Measurements from ENCODE around the gene LTO1.
A peak's percentile ranks its signal among the peaks of the same experiment; 100 is the strongest.

LTO1 gene

DNA sequence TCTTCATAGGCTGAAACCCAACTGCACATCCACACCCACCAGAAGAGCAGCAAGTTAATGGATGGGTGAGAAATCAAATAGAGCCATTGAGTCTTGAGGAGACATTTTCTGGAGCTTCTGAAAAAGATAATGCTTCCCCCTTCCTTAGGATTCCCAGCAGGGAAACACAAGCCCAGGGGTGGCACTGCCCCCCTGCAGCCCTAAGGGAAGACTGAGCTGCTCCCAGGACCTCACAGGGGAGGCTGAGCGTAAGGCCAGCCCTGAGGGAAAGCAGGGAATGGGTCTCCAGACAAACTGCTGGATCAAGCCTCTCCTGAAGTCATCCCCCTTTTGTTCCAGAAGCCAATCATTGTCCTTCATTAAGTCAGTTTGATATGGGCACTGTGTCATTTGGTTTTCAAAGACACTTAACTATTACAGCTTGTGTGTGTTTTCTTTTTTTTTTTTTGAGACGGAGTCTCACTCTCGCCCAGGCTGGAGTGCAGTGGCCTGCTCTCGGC lies 15.1 kb downstream of the LTO1 start:
- no peaks in the 10 kb centered on the region for H3K9me3 Mint-ChIP-seq

DNA sequence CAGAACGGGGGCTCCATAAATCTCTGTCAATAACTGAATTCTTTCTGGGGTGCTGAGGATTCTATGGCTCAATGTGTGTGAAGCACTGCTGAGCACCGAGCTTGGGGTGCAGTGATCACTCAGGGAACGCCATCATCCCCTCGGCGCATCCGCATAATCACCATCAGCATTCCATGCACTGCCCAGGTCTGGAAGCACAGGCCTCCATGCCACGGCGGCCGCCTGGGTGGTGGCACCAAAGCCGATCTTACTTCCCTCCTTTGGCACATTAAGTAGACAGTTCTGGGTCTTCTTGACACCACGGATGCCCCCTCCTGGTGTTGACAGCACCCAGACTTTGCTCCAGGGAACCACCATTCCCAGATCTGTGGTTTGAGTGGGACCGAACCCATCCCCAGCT lies 15.6 kb downstream of the LTO1 start:
- H3K4me1 Mint-ChIP-seq = no peaks in the 10 kb centered on the region
- no peak overlapping the region for H3K27ac Mint-ChIP-seq
- H3K36me3 Mint-ChIP-seq (ENCODE audit: low read depth) = no peaks in the 10 kb centered on the region
- ATAC-seq = no peak
- DNase-seq = no peak
- H3K9me3 Mint-ChIP-seq = no peaks in the 10 kb centered on the region
- H3K4me3 Mint-ChIP-seq = no peak overlapping the region
- no peaks in the 10 kb centered on the region for H3K27me3 Mint-ChIP-seq

More for the DNA sequence above, 15.1 kb downstream of the LTO1 start:
- H3K27ac Mint-ChIP-seq = no peak overlapping the region
- ATAC-seq (no peak), DNase-seq (no peak)
- H3K27me3 Mint-ChIP-seq = no peaks in the 10 kb centered on the region
- no peaks in the 10 kb centered on the region for H3K4me1 Mint-ChIP-seq
- H3K36me3 Mint-ChIP-seq (ENCODE audit: low read depth) = no peaks in the 10 kb centered on the region
- H3K4me3 Mint-ChIP-seq = no peak overlapping the region

DNA sequence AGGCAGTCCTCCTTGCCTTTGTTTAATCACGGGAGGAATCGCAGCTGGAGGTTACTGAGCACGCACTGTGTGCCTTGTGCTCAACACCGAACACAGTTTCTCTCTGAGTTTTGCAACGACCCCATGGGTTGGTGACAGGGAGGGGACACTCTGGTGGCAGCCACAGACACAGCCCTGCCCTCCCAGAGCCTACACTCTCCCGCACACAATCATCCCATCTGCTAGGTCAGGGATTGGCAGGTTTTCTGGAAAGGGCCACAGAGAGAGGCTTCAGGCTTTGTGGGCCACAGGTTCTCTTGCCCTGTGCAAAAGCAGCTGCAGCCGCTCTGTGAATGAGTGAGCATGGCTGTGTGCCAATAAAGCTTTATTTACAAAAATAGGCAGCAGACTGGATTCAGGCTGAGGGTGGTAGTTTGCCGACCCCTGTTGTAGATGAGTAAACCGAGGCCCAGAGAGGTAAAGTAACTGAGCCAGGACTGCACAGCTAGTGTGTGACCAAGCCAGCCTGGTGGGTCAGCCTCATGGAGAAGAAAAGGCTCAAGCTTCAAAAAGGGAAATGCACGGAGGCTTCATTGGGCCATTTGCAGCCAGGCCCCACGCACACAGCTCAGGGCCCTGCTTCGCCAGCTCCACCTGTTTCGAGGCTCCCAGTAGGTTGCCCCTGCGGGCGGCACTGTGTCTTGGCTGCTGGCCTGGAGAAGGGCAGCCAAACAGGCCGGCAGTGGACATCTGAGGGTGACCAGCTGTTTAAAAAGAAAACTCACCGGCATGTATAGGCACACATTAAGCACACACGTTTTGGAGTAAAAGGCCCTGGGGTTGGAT lies 16.3 kb downstream of the LTO1 start:
- ATAC-seq (no peak), DNase-seq (no peak)
- H3K4me3 Mint-ChIP-seq = no peak overlapping the region
- no peaks in the 10 kb centered on the region for H3K27me3 Mint-ChIP-seq
- no peaks in the 10 kb centered on the region for H3K36me3 Mint-ChIP-seq (ENCODE audit: low read depth)
- H3K9me3 Mint-ChIP-seq = no peaks in the 10 kb centered on the region
- H3K4me1 Mint-ChIP-seq = no peaks in the 10 kb centered on the region
- no peak overlapping the region for H3K27ac Mint-ChIP-seq

DNA sequence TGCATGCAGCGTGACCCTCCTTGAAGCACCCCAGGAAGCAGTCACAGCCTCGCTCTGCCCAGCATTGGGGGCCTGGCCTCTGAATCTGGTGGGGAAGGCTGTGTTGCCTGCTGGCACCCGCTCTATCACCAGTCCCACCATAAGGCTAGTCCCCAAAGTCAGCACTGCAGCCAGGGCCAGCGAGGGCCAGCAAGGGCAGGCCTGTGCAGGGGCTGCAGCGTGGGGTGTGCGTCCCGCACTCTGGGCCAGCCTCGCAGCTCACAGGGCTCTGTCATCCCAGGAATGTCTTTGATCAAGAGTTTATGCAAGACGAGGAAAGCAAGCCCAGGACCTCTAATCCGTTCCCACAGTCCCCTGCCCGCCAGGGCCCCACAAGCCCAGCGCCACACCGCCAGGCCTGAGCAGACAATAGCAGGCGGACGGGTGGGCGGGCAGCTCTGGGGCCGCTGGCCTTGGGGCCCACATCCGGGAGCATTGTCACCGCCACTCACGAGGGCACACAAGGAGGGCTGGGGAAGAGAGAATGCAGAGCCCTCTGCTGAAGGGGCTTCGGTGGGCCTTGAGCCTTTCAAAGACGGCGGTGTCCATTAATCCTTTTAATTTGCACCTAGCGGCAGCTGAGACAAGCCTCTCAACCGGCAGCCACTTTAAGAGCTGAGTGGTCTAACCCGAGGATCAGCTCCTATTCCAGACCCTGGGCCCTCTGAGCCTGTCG lies 17.1 kb downstream of the LTO1 start:
- no peaks in the 10 kb centered on the region for H3K36me3 Mint-ChIP-seq (ENCODE audit: low read depth)
- H3K9me3 Mint-ChIP-seq = no peaks in the 10 kb centered on the region

GRCh38 chr11:69657456-69657910 lies 17.7 kb downstream of the LTO1 start:
- no peak overlapping the region for H3K27ac Mint-ChIP-seq
- H3K4me1 Mint-ChIP-seq = no peaks in the 10 kb centered on the region
- no peak overlapping the region for H3K4me3 Mint-ChIP-seq
- H3K27me3 Mint-ChIP-seq = no peaks in the 10 kb centered on the region
- H3K36me3 Mint-ChIP-seq (ENCODE audit: low read depth) = no peaks in the 10 kb centered on the region
- ATAC-seq (no peak), DNase-seq (no peak)
- no peaks in the 10 kb centered on the region for H3K9me3 Mint-ChIP-seq

More for the DNA sequence above, 17.1 kb downstream of the LTO1 start:
- ATAC-seq (no peak), DNase-seq (no peak)
- no peaks in the 10 kb centered on the region for H3K4me1 Mint-ChIP-seq
- H3K4me3 Mint-ChIP-seq = no peak overlapping the region
- no peak overlapping the region for H3K27ac Mint-ChIP-seq
- H3K27me3 Mint-ChIP-seq = no peaks in the 10 kb centered on the region

DNA sequence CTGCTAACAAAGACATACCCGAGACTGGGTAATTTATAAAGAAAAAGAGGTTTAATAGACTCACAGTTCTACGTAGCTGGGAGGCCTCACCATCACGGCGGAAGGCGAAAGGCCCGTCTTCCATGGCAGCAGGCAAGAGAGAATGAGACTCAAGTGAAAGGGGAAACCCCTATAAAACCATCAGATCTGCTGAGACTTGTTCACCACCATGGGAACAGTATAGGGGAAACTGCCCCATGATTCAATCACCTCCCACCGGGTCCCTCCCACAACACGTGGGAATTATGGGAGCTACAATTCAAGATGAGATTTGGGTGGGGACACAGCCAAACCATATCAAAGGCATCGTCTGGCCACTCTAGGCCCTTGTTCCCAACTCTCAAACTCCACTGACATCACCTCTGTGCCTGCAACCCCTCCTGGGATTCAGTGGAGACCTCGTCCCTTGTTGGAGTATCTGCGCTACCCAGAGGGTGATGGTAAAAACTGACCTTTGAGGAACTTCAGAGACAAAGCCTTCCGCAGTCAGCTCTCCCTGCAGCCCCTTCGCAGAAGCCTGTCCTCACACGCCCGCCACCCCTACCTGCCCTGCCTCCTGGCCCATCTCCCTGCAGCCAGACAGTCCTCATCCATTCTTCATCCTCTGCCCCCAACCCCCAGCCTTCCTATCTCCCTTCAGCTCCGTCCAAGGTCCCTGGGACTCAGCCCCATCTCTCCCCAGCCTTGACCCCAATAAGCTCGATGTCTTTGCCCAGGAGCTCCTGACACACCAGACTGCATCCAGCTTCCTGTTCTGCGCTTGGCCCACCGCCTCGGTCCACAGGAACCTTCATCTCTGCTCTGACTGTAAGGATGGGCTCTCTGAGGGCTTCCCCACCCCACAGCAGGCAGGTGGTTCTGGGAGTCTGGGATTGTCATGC lies 18.4 kb downstream of the LTO1 start:
- no peaks in the 10 kb centered on the region for H3K27me3 Mint-ChIP-seq
- DNase-seq (no peak), ATAC-seq (no peak)
- H3K9me3 Mint-ChIP-seq = no peaks in the 10 kb centered on the region
- no peaks in the 10 kb centered on the region for H3K36me3 Mint-ChIP-seq (ENCODE audit: low read depth)
- H3K27ac Mint-ChIP-seq = no peak overlapping the region
- no peaks in the 10 kb centered on the region for H3K4me1 Mint-ChIP-seq
- no peak overlapping the region for H3K4me3 Mint-ChIP-seq

DNA sequence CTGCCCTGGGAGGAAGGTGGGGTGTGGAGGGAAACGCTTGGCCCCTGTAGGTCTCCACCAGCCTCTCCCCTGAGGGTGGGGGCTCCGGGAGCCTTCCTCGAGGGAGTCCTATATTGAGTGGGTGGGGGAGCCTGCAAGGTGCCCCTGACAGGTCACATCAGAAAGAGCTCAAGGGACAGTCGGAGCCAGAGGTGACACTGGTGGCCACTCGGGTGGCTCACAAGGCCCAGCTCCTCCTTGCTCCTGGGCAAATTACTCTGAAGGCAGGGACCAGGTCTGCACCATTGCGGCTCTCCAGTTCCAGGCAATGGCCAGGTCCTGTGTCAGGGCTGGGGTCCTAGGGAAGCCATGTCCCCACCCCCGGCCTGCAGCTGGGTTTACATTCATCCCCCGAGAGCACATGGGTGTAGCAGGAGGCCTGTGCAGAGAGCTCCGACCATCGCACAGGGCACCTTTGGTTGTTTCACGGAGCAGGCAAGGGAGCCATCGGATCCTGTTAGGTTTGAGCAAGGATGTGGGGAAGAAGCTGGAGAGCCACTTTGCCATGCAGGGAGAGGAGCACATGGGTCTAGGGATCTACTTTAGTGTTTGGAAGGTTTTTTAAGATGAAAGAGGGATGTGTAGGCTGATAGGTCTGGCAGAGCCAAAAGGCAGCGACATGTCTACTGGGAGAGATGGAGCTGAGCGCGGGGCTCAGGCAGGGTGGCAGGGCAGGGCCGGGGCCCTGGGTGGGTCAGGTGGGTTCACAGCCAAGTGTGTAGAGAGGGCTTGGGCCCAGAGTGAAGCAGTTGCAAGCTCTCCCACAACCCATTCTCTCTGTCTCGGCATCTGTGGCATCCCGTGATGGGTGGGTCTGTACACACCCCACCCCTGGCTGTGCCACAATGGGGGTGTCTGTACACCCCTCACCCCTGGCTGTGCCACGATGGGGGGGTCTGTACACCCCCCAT lies 19.4 kb downstream of the LTO1 start:
- H3K9me3 Mint-ChIP-seq = no peaks in the 10 kb centered on the region
- H3K4me3 Mint-ChIP-seq = no peak overlapping the region
- H3K36me3 Mint-ChIP-seq (ENCODE audit: low read depth) = no peaks in the 10 kb centered on the region
- H3K27ac Mint-ChIP-seq = no peak overlapping the region
- H3K27me3 Mint-ChIP-seq = no peaks in the 10 kb centered on the region
- no peaks in the 10 kb centered on the region for H3K4me1 Mint-ChIP-seq
- DNase-seq (no peak), ATAC-seq (peak; percentile 26)

- no peak for ATAC-seq
- no peaks in the 10 kb centered on the region for H3K27me3 Mint-ChIP-seq
- H3K9me3 Mint-ChIP-seq = no peaks in the 10 kb centered on the region
- no peak for DNase-seq
- no peaks in the 10 kb centered on the region for H3K4me1 Mint-ChIP-seq
- H3K36me3 Mint-ChIP-seq (ENCODE audit: low read depth) = no peaks in the 10 kb centered on the region
- no peak overlapping the region for H3K4me3 Mint-ChIP-seq
- H3K27ac Mint-ChIP-seq = no peak overlapping the region
Measured at GRCh38 chr11:69654660-69655478, 20.3 kb downstream of the LTO1 start.

DNA sequence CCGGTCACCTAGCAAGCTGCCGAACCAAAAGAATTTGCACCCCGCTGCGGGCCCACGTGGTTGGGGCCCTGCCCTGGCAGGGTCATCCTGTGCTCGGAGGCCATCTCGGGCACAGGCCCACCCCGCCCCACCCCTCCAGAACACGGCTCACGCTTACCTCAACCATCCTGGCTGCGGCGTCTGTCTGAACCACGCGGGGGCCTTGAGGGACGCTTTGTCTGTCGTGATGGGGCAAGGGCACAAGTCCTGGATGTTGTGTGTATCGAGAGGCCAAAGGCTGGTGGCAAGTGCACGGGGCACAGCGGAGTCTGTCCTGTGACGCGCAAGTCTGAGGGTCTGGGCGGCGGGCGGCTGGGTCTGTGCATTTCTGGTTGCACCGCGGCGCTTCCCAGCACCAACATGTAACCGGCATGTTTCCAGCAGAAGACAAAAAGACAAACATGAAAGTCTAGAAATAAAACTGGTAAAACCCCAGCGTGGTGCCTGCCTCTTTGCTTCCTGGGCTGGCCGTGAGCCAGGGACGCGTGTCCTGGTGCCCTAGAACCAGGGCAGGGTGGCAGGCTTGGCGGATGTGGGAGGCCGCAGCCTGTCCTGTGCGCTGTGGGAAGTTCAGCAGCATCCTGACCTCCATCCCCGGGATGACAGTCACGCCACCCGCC lies 21.0 kb downstream of the LTO1 start:
- H3K9me3 Mint-ChIP-seq = no peaks in the 10 kb centered on the region
- H3K36me3 Mint-ChIP-seq (ENCODE audit: low read depth) = no peaks in the 10 kb centered on the region
- H3K27ac Mint-ChIP-seq = no peak overlapping the region
- no peaks in the 10 kb centered on the region for H3K4me1 Mint-ChIP-seq
- no peaks in the 10 kb centered on the region for H3K27me3 Mint-ChIP-seq
- H3K4me3 Mint-ChIP-seq = no peak overlapping the region
- DNase-seq (no peak), ATAC-seq (no peak)

DNA sequence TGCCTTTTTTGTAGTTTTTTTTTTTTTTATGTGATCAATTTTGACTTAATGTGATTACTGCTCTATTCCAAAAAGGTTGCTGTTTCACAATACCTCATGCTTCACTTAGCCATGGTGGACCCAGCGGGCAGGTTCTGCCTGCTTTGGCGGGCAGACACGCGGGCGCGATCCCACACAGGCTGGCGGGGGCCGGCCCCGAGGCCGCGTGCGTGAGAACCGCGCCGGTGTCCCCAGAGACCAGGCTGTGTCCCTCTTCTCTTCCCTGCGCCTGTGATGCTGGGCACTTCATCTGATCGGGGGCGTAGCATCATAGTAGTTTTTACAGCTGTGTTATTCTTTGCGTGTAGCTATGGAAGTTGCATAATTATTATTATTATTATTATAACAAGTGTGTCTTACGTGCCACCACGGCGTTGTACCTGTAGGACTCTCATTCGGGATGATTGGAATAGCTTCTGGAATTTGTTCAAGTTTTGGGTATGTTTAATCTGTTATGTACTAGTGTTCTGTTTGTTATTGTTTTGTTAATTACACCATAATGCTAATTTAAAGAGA lies 21.7 kb downstream of the LTO1 start:
- Mint-ChIP-seq H3K36me3 (ENCODE audit: low read depth) (no peaks in the 10 kb centered on the region), H3K4me3 (no peak overlapping the region), H3K9me3 (no peaks in the 10 kb centered on the region), H3K4me1 (no peaks in the 10 kb centered on the region), H3K27me3 (no peaks in the 10 kb centered on the region), H3K27ac (no peak overlapping the region)
- ATAC-seq (no peak), DNase-seq (no peak)

GRCh38 chr11:69652999-69653398 lies 22.2 kb downstream of the LTO1 start:
- Mint-ChIP-seq H3K4me1 (no peaks in the 10 kb centered on the region), H3K36me3 (ENCODE audit: low read depth) (no peaks in the 10 kb centered on the region), H3K9me3 (no peaks in the 10 kb centered on the region), H3K27me3 (no peaks in the 10 kb centered on the region), H3K4me3 (no peak overlapping the region), H3K27ac (no peak overlapping the region)
- DNase-seq = no peak
- ATAC-seq = no peak

DNA sequence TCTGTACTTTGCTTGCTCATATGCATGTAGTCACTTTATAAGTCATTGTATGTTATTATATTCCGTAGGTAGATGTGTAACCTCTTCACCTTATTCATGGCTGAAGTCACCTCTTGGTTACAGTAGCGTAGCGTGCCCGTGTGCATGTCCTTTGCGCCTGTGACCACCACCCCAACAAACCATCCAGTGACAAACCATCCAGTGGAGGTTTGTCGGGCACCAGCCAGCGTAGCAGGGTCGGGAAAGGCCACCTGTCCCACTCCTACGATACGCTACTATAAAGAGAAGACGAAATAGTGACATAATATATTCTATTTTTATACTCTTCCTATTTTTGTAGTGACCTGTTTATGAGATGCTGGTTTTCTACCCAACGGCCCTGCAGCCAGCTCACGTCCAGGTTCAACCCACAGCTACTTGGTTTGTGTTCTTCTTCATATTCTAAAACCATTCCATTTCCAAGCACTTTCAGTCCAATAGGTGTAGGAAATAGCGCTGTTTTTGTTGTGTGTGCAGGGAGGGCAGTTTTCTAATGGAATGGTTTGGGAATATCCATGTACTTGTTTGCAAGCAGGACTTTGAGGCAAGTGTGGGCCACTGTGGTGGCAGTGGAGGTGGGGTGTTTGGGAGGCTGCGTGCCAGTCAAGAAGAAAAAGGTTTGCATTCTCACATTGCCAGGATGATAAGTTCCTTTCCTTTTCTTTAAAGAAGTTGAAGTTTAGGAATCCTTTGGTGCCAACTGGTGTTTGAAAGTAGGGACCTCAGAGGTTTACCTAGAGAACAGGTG lies 23.1 kb downstream of the LTO1 start:
- H3K27ac Mint-ChIP-seq = no peak overlapping the region
- DNase-seq (no peak), ATAC-seq (no peak)
- no peaks in the 10 kb centered on the region for H3K27me3 Mint-ChIP-seq
- H3K9me3 Mint-ChIP-seq = no peaks in the 10 kb centered on the region
- H3K36me3 Mint-ChIP-seq (ENCODE audit: low read depth) = no peaks in the 10 kb centered on the region
- no peak overlapping the region for H3K4me3 Mint-ChIP-seq
- H3K4me1 Mint-ChIP-seq = no peaks in the 10 kb centered on the region

Data from activated naive CD8-positive, alpha-beta T cell treated with anti-CD3 and anti-CD28 coated beads, Interleukin-2, amount 50 U/mL, for 24 hours (primary cell).